GM19099 (cell line): ENCODE data around the gene DPP4.

Experiments
- POLR2A ChIP-seq: IDR thresholded peaks from 3 replicates; pipeline ENCODE4 v1.6.1; 2011; ENCODE audit warnings: low read depth; ENCODE audit not compliant: insufficient read length; ENCODE audit errors: extremely low read depth

The DPP4 gene

GRCh38 chr2:162073888-162074631 is at the start of gene DPP4:
Gene DPP4, minus strand, starts transcription at chr2:162074215. Its CDS starts 234 bp downstream, at chr2:162073981.
- no peak for TF ChIP-seq POLR2A

GRCh38 chr2:162118166-162119031 is 44.4 kb upstream of the DPP4 start:
- no peak for TF ChIP-seq POLR2A

GRCh38 chr2:162116352-162116751 is 42.3 kb upstream of the DPP4 start:
- no peak for TF ChIP-seq POLR2A

- TF ChIP-seq POLR2A, result no peak
Observed at GRCh38 chr2:162115076-162115475, 41.1 kb upstream of the DPP4 start.

GRCh38 chr2:162114271-162114670 is 40.3 kb upstream of the DPP4 start:
- no peak for TF ChIP-seq POLR2A

- no peak for TF ChIP-seq POLR2A
Observed at GRCh38 chr2:162113776-162114168, 39.8 kb upstream of the DPP4 start.

GRCh38 chr2:162113088-162113775 is 39.2 kb upstream of the DPP4 start:
- no peak for TF ChIP-seq POLR2A

- TF ChIP-seq POLR2A, result no peak
Observed at GRCh38 chr2:162111958-162112850, 38.2 kb upstream of the DPP4 start.

- TF ChIP-seq POLR2A, result no peak
Observed at GRCh38 chr2:162107361-162107901, 33.4 kb upstream of the DPP4 start.

GRCh38 chr2:162106746-162107145 is 32.7 kb upstream of the DPP4 start:
- no peak for TF ChIP-seq POLR2A

- TF ChIP-seq POLR2A, result no peak
Observed at GRCh38 chr2:162106146-162106551, 32.1 kb upstream of the DPP4 start.

GRCh38 chr2:162103443-162104009 is 29.5 kb upstream of the DPP4 start:
- TF ChIP-seq POLR2A, result no peak

- TF ChIP-seq POLR2A, result no peak
Observed at GRCh38 chr2:162100579-162100978, 26.6 kb upstream of the DPP4 start.

- TF ChIP-seq POLR2A, result no peak
Observed at GRCh38 chr2:162099836-162100235, 25.8 kb upstream of the DPP4 start.
